Stimulated activated naive CD8-positive, alpha-beta T cell treated with anti-CD3 and anti-CD28 coated beads, Interleukin-15, amount 100 ng/mL, for 72 hours (primary cell): ENCODE results near the gene HDAC1.

Experiments used
- ATAC-seq: fragments of 150-1000 bp; cut with Tn5 transposase; 2 replicates; pipeline ENCODE4 v1.10.0; 2021; ENCODE audit warnings: mild to moderate bottlenecking, moderate library complexity
- DNase-seq, 2 donors: peaks; one replicate each; pipeline ENCODE4 v3.0.0; 2021 to 2022
- H3K27ac Mint-ChIP-seq, 2 donors: one replicate each; pipeline ENCODE4 v1.8.0; 2022; ENCODE audit warnings: mild to moderate bottlenecking in 2 of 2, mixed read lengths in 2 of 2, moderate library complexity in 2 of 2
- H3K27me3 Mint-ChIP-seq: one replicate; pipeline ENCODE4 v1.8.0; 2022; ENCODE audit warnings: mixed read lengths
- H3K4me1 Mint-ChIP-seq: one replicate; pipeline ENCODE4 v1.8.0; 2022; ENCODE audit warnings: mild to moderate bottlenecking, mixed read lengths
- H3K4me3 Mint-ChIP-seq, 2 donors: one replicate each; pipeline ENCODE4 v1.8.0; 2022; ENCODE audit warnings: mild to moderate bottlenecking in 2 of 2, mixed read lengths in 2 of 2, moderate library complexity in 1 of 2
- H3K9me3 Mint-ChIP-seq, 2 donors: one replicate each; pipeline ENCODE4 v1.8.0; 2022; ENCODE audit warnings: mixed read lengths in 2 of 2

The HDAC1 gene

GRCh38 chr1:32361674-32362473 is 70.0 kb downstream of the HDAC1 start:
- H3K4me3 Mint-ChIP-seq: peak overlapping the region in 1 of 2 donors; percentile 65
- ATAC-seq: peak; percentile 49
- H3K27ac Mint-ChIP-seq: no peak overlapping the region
- H3K9me3 Mint-ChIP-seq: no peaks in the 10 kb centered on the region
- DNase-seq: no peak
- peaks cover 36% of the 10 kb centered on the region for H3K4me1 Mint-ChIP-seq
- no peaks in the 10 kb centered on the region for H3K27me3 Mint-ChIP-seq

- ATAC-seq (no peak), DNase-seq (no peak)
- H3K27ac Mint-ChIP-seq: no peak within 1 kb of the TSS
- H3K9me3 Mint-ChIP-seq: no peaks in the 10 kb centered on the region
- peaks cover 33% of the 10 kb centered on the region for H3K4me1 Mint-ChIP-seq
- peak within 1 kb of the TSS in 1 of 2 donors; percentile 65 for H3K4me3 Mint-ChIP-seq
- no peaks in the 10 kb centered on the region for H3K27me3 Mint-ChIP-seq
Observed at GRCh38 chr1:32362474-32363313, 70.8 kb downstream of the HDAC1 start, which contains the start of the genes FAM229A and TSSK3. FAM229A (minus strand) TSS chr1:32362485; CDS start chr1:32362091, 394 bp downstream. TSSK3 (plus strand) TSS chr1:32362539; CDS start chr1:32362702, 163 bp downstream.

- DNase-seq: no peak
- ATAC-seq: no peak
- H3K27me3 Mint-ChIP-seq: no peaks in the 10 kb centered on the region
- no peak overlapping the region for H3K4me3 Mint-ChIP-seq
- no peak overlapping the region for H3K27ac Mint-ChIP-seq
- no peaks in the 10 kb centered on the region for H3K9me3 Mint-ChIP-seq
- peaks cover 30% of the 10 kb centered on the region for H3K4me1 Mint-ChIP-seq
Observed at GRCh38 chr1:32363713-32364112, 71.8 kb downstream of the HDAC1 start.

- DNase-seq (no peak), ATAC-seq (no peak)
- Mint-ChIP-seq H3K4me3 (no peak overlapping the region), H3K27me3 (no peaks in the 10 kb centered on the region), H3K27ac (no peak overlapping the region), H3K4me1 (peaks cover 23% of the 10 kb centered on the region), H3K9me3 (no peaks in the 10 kb centered on the region)
Observed at GRCh38 chr1:32364836-32365235, 73.0 kb downstream of the HDAC1 start.

- Mint-ChIP-seq H3K27me3 (no peaks in the 10 kb centered on the region), H3K4me3 (no peak overlapping the region), H3K9me3 (no peaks in the 10 kb centered on the region), H3K27ac (no peak overlapping the region), H3K4me1 (peaks cover 17% of the 10 kb centered on the region)
- no peak for DNase-seq
- no peak for ATAC-seq
Observed at GRCh38 chr1:32365445-32365844, 73.6 kb downstream of the HDAC1 start.

- DNase-seq (no peak), ATAC-seq (no peak)
- H3K4me3 Mint-ChIP-seq: no peak overlapping the region
- no peaks in the 10 kb centered on the region for H3K27me3 Mint-ChIP-seq
- no peak overlapping the region for H3K27ac Mint-ChIP-seq
- H3K9me3 Mint-ChIP-seq: no peaks in the 10 kb centered on the region
- H3K4me1 Mint-ChIP-seq: peaks cover 16% of the 10 kb centered on the region
Observed at GRCh38 chr1:32367912-32368635, 76.2 kb downstream of the HDAC1 start.

- Mint-ChIP-seq H3K27me3 (no peaks in the 10 kb centered on the region), H3K4me1 (peaks cover 16% of the 10 kb centered on the region), H3K9me3 (no peaks in the 10 kb centered on the region), H3K4me3 (no peak overlapping the region), H3K27ac (peak overlapping the region in 1 of 2 donors; percentile 7)
- DNase-seq: peak in 1 of 2 donors; percentile 45
- peak; percentile 88 for ATAC-seq
Observed at GRCh38 chr1:32372149-32372756, 80.4 kb downstream of the HDAC1 start.

- Mint-ChIP-seq H3K4me3 (no peak overlapping the region), H3K4me1 (peaks cover 16% of the 10 kb centered on the region), H3K9me3 (no peaks in the 10 kb centered on the region), H3K27ac (no peak overlapping the region), H3K27me3 (no peaks in the 10 kb centered on the region)
- ATAC-seq: no peak
- no peak for DNase-seq
Observed at GRCh38 chr1:32373996-32374592, 82.2 kb downstream of the HDAC1 start.

- H3K4me3 Mint-ChIP-seq: no peak overlapping the region
- no peaks in the 10 kb centered on the region for H3K9me3 Mint-ChIP-seq
- DNase-seq: no peak
- no peak overlapping the region for H3K27ac Mint-ChIP-seq
- H3K4me1 Mint-ChIP-seq: peaks cover 16% of the 10 kb centered on the region
- ATAC-seq: no peak
- no peaks in the 10 kb centered on the region for H3K27me3 Mint-ChIP-seq
Observed at GRCh38 chr1:32376199-32376598, 84.3 kb downstream of the HDAC1 start.

GRCh38 chr1:32377541-32378220 is 85.8 kb downstream of the HDAC1 start:
- ATAC-seq: no peak
- H3K4me3 Mint-ChIP-seq: no peak overlapping the region
- H3K27me3 Mint-ChIP-seq: no peaks in the 10 kb centered on the region
- peaks cover 3% of the 10 kb centered on the region for H3K4me1 Mint-ChIP-seq
- H3K27ac Mint-ChIP-seq: no peak overlapping the region
- H3K9me3 Mint-ChIP-seq: no peaks in the 10 kb centered on the region
- DNase-seq: no peak

- H3K27me3 Mint-ChIP-seq: no peaks in the 10 kb centered on the region
- H3K9me3 Mint-ChIP-seq: no peaks in the 10 kb centered on the region
- H3K4me1 Mint-ChIP-seq: no peaks in the 10 kb centered on the region
- DNase-seq (no peak), ATAC-seq (no peak)
- no peak overlapping the region for H3K27ac Mint-ChIP-seq
- no peak overlapping the region for H3K4me3 Mint-ChIP-seq
Observed at GRCh38 chr1:32380057-32380456, 88.2 kb downstream of the HDAC1 start.
